ENCODE measurements around the gene FAM83C. TPM values are rescaled to one million over a fixed set of nuclear protein-coding genes. Genes with fewer than 3 reads are reported as not detected.

FAM83C gene
- total and polyA plus RNA-seq, 9 of the 15 experiments (the other 6 are each of a cell fraction or from before 2014, with no cell fraction given): not detected

DNA sequence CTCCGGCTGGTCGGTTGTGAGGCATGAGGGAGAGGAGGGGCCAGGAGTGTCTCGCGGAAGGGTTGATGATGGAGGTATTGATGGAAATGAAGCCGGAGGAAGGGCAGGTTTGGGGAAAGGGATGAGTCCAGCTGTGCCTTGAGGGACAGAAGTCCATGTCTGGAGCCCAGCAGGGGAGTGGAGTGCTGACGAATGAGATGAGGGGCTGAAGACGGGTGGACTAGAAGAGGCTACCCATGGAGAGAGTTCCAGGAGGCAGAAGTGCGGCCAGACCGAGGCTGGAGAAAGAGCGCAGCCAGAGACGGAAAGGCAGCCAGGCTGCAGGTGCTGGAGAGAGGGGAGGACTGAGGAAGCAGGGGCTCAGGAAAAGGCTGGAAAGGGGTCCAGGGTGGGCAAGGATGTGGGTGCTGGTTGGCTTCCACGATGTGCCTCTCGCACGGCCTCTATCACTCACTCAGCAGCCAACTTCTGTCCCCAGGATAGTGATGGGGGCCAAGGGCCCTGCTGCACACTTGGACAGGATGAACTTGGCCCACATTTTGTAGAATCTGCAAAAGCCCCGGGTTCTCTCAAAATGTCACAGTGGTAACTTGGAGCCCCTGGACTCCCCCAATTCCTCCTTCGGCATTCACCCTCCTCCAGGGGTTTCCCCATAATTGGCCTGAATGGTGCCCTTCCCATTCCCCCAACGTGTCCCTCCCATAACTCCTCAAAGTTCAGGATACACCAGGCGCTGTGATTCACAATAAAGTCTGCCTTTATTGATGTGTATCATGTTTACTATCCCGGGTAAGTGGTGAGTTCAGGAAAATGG is 7.0 kb downstream of the FAM83C start (continued):
- TF ChIP-seq, protein P1, sequence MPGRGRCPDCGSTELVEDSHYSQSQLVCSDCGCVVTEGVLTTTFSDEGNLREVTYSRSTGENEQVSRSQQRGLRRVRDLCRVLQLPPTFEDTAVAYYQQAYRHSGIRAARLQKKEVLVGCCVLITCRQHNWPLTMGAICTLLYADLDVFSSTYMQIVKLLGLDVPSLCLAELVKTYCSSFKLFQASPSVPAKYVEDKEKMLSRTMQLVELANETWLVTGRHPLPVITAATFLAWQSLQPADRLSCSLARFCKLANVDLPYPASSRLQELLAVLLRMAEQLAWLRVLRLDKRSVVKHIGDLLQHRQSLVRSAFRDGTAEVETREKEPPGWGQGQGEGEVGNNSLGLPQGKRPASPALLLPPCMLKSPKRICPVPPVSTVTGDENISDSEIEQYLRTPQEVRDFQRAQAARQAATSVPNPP (IDR thresholded peaks at IDR 0.05; ENCODE audit: borderline replicate concordance, insufficient read depth, insufficient read length): no peak
- TF ChIP-seq XRCC4 (IDR thresholded peaks at IDR 0.05; ENCODE audit: extremely low read depth, insufficient read depth, insufficient read length) (no peak), STAG1 (CRISPR knock-in tag; IDR thresholded peaks at IDR 0.05; ENCODE audit: borderline replicate concordance) (0 out of 2 replicates have a peak, but pooled peaks have one; percentile 35), HDAC1 (IDR thresholded peaks at IDR 0.05) (no peak), RAD21 (CRISPR knock-in tag; conservative IDR thresholded peaks at IDR 0.05 in 1 of 2, IDR thresholded peaks at IDR 0.05 in 1 of 2) (no peak), CBX5 (IDR thresholded peaks at IDR 0.05; ENCODE audit: borderline replicate concordance, low read depth) (no peak), RNF2 (IDR thresholded peaks at IDR 0.05) (no peak), KAT8 (IDR thresholded peaks at IDR 0.05; ENCODE audit: low read depth) (no peak), BDP1 (IDR thresholded peaks at IDR 0.05; ENCODE audit: insufficient read depth, insufficient read length) (no peak), ZNF282 (CRISPR knock-in tag; IDR thresholded peaks at IDR 0.05) (no peak), RBM15 (IDR thresholded peaks at IDR 0.05; ENCODE audit: insufficient read depth, low read length) (no peak), FIP1L1 (IDR thresholded peaks at IDR 0.05; ENCODE audit: low read depth, low read length, poor library complexity, severe bottlenecking) (no peak), ZNF324 (CRISPR knock-in tag; IDR thresholded peaks at IDR 0.05) (no peak), ZNF232 (CRISPR knock-in tag; IDR thresholded peaks at IDR 0.05) (no peak), GATAD2A (IDR thresholded peaks at IDR 0.05) (no peak), ZNF274 (IDR thresholded peaks at IDR 0.05; ENCODE audit: borderline replicate concordance, low read depth, low read length) (no peak), ZNF830 (CRISPR knock-in tag; IDR thresholded peaks at IDR 0.05) (no peak), ZBTB17 (CRISPR knock-in tag; IDR thresholded peaks at IDR 0.05) (0 out of 2 replicates have a peak, but pooled peaks have one; percentile 26)
- TF ChIP-seq, protein P2, sequence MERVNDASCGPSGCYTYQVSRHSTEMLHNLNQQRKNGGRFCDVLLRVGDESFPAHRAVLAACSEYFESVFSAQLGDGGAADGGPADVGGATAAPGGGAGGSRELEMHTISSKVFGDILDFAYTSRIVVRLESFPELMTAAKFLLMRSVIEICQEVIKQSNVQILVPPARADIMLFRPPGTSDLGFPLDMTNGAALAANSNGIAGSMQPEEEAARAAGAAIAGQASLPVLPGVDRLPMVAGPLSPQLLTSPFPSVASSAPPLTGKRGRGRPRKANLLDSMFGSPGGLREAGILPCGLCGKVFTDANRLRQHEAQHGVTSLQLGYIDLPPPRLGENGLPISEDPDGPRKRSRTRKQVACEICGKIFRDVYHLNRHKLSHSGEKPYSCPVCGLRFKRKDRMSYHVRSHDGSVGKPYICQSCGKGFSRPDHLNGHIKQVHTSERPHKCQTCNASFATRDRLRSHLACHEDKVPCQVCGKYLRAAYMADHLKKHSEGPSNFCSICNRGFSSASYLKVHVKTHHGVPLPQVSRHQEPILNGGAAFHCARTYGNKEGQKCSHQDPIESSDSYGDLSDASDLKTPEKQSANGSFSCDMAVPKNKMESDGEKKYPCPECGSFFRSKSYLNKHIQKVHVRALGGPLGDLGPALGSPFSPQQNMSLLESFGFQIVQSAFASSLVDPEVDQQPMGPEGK (CRISPR knock-in tag; IDR thresholded peaks at IDR 0.05; ENCODE audit: borderline replicate concordance): no peak
- TF ChIP-seq, protein P3, sequence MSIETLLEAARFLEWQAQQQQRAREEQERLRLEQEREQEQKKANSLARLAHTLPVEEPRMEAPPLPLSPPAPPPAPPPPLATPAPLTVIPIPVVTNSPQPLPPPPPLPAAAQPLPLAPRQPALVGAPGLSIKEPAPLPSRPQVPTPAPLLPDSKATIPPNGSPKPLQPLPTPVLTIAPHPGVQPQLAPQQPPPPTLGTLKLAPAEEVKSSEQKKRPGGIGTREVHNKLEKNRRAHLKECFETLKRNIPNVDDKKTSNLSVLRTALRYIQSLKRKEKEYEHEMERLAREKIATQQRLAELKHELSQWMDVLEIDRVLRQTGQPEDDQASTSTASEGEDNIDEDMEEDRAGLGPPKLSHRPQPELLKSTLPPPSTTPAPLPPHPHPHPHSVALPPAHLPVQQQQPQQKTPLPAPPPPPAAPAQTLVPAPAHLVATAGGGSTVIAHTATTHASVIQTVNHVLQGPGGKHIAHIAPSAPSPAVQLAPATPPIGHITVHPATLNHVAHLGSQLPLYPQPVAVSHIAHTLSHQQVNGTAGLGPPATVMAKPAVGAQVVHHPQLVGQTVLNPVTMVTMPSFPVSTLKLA (conservative IDR thresholded peaks at IDR 0.05): no peak
- TF ChIP-seq, protein P4, sequence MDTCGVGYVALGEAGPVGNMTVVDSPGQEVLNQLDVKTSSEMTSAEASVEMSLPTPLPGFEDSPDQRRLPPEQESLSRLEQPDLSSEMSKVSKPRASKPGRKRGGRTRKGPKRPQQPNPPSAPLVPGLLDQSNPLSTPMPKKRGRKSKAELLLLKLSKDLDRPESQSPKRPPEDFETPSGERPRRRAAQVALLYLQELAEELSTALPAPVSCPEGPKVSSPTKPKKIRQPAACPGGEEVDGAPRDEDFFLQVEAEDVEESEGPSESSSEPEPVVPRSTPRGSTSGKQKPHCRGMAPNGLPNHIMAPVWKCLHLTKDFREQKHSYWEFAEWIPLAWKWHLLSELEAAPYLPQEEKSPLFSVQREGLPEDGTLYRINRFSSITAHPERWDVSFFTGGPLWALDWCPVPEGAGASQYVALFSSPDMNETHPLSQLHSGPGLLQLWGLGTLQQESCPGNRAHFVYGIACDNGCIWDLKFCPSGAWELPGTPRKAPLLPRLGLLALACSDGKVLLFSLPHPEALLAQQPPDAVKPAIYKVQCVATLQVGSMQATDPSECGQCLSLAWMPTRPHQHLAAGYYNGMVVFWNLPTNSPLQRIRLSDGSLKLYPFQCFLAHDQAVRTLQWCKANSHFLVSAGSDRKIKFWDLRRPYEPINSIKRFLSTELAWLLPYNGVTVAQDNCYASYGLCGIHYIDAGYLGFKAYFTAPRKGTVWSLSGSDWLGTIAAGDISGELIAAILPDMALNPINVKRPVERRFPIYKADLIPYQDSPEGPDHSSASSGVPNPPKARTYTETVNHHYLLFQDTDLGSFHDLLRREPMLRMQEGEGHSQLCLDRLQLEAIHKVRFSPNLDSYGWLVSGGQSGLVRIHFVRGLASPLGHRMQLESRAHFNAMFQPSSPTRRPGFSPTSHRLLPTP (IDR thresholded peaks at IDR 0.05; ENCODE audit: borderline replicate concordance, extremely low read depth, insufficient read length): no peak
